IPS-NIHi7 (cell line): ENCODE results near the gene CDH12.

ENCODE experiments used
- DNase-seq: peaks from one replicate; pipeline ENCODE4 v3.0.0; 2012; ENCODE audit warnings: mixed read lengths; ENCODE audit errors: extremely low spot score

Gene CDH12

GRCh38 chr5:21711866-21712758 is 1141.0 kb downstream of the CDH12 start:
- no peak for DNase-seq

- no peak for DNase-seq
Measured at GRCh38 chr5:21709770-21710169, 1143.4 kb downstream of the CDH12 start.

DNA sequence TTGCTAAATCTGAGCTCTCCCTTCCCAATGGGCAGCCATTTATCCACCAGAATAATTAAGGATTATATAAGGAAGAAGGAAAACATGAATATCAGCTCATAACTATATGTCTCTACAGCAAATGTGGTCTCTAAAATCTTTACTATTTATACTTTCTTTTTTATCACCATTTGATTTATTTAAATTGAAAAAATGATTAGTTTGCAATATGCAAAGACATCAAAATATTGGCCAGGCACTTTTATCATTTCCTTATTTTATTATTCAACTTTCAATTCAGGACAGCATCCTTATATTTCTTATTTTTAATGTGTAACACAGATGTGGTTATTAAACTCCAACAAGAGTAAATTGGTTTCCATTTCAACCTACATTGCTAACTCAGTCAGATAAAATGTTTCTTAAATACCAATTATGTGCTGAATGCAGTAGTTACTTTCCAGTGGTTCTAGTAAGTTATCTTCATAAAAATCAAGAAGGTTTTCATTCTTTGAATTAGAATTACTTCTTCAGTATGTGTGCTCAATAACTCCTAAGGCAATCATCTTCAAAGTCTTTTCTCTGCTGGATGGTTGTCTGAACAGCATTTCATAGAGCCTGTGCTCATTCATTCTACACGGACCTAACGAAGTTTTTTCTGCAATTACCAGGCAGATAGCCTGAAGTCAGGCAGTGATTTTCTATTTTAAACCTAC is 1148.0 kb downstream of the CDH12 start:
- DNase-seq: no peak

- no peak for DNase-seq
Measured at GRCh38 chr5:21701317-21701716, 1151.8 kb downstream of the CDH12 start.
